IMR-90 (cell line): ENCODE measurements around the gene FBXW12. TPM values are rescaled to one million over a fixed set of nuclear protein-coding genes. Genes with fewer than 3 reads are reported as not detected.
A peak's percentile ranks its signal among the peaks of the same experiment; 100 is the strongest.

Experiments used
- ATAC-seq: fragments of 200-7000 bp; cut with Tn5 transposase; 2 replicates; pipeline ENCODE4 v1.9.1; 2020; ENCODE audit warnings: low read depth, mild to moderate bottlenecking, moderate library complexity
- BruUV-seq: library from RNA; stranded (reverse); fragments of 400-500 nt; replicated peaks from 2 replicates; lab custom pipeline; 2021; lab: Mats Ljungman, UMichigan
- CTCF ChIA-PET: fragments of 300-600 bp; formaldehyde crosslinking; extraction: SDS; loops from one replicate; lab custom pipeline; 2021; ENCODE audit warnings: antibody characterized with exemption; lab: Yijun Ruan, JAX
- POLR2A ChIA-PET: fragments of 300-600 bp; sonication (Branson Sonifier 250); formaldehyde crosslinking; loops from one replicate; lab custom pipeline; 2022; ENCODE audit warnings: antibody characterized with exemption; ENCODE audit not compliant: unreplicated experiment; lab: Charles Lee
- DNase-seq: peaks from one replicate; pipeline ENCODE4 v3.0.0; 2013
- H2AFZ ChIP-seq: replicated peaks from 2 replicates; pipeline ENCODE3; 2013; ENCODE audit warnings: low read length, mild to moderate bottlenecking; ENCODE audit not compliant: poor library complexity
- H2AK5ac ChIP-seq: 2 replicates; pipeline ENCODE4 v1.6.1; 2013; ENCODE audit warnings: low read depth, low read length, inconsistent platforms
- H2AK9ac ChIP-seq: replicated peaks from 2 replicates; pipeline ENCODE3; 2013; ENCODE audit warnings: mild to moderate bottlenecking, low read depth, low read length, moderate library complexity; ENCODE audit not compliant: poor library complexity
- H2BK120ac ChIP-seq: 2 replicates; pipeline ENCODE4 v1.6.1; 2013; ENCODE audit warnings: low read depth, low read length, inconsistent platforms
- H2BK15ac ChIP-seq: 3 replicates; pipeline ENCODE4 v1.6.1; 2013; ENCODE audit warnings: low read depth, low read length, inconsistent platforms
- H2BK20ac ChIP-seq: 2 replicates; pipeline ENCODE4 v1.6.1; 2013; ENCODE audit warnings: low read depth, mild to moderate bottlenecking, inconsistent platforms, low read length, moderate library complexity
- H2BK5ac ChIP-seq: 2 replicates; pipeline ENCODE4 v1.6.1; 2013; ENCODE audit warnings: mild to moderate bottlenecking, low read depth, low read length, inconsistent platforms; ENCODE audit not compliant: poor library complexity, severe bottlenecking
- H3K14ac ChIP-seq: replicated peaks from 2 replicates; pipeline ENCODE4 v1.6.1; 2013; ENCODE audit warnings: low read depth, low read length, inconsistent platforms
- H3K18ac ChIP-seq: 2 replicates; pipeline ENCODE4 v1.6.1; 2013; ENCODE audit warnings: low read depth, low read length, control low read depth
- H3K23ac ChIP-seq: 2 replicates; pipeline ENCODE4 v1.6.1; 2013; ENCODE audit warnings: low read depth, low read length, inconsistent platforms
- H3K27ac ChIP-seq: 2 replicates; pipeline ENCODE4 v1.5.1; 2013; ENCODE audit warnings: mild to moderate bottlenecking, control low read depth, low read length; ENCODE audit not compliant: insufficient read depth
- H3K27me3 ChIP-seq: 2 replicates; pipeline ENCODE4 v1.6.1; 2013; ENCODE audit warnings: low read length; ENCODE audit not compliant: control insufficient read depth, insufficient read depth
- H3K36me3 ChIP-seq: 2 replicates; pipeline ENCODE4 v1.6.1; 2013; ENCODE audit warnings: low read length, mixed read lengths; ENCODE audit not compliant: control insufficient read depth, insufficient read depth
- H3K4ac ChIP-seq: 2 replicates; pipeline ENCODE4 v1.6.1; 2013; ENCODE audit warnings: low read depth, low read length, inconsistent platforms
- H3K4me1 ChIP-seq: 2 replicates; pipeline ENCODE4 v1.6.1; 2013; ENCODE audit warnings: low read length, mixed read lengths; ENCODE audit not compliant: control insufficient read depth, insufficient read depth
- H3K4me2 ChIP-seq: 2 replicates; pipeline ENCODE4 v1.6.1; 2013; ENCODE audit warnings: low read depth, mild to moderate bottlenecking, control low read depth, low read length, moderate library complexity
- H3K4me3 ChIP-seq: 2 replicates; pipeline ENCODE4 v1.5.1; 2013; ENCODE audit warnings: low read depth, mild to moderate bottlenecking, control low read depth, low read length, moderate library complexity; ENCODE audit not compliant: insufficient read depth
- H3K56ac ChIP-seq: 2 replicates; pipeline ENCODE4 v1.6.1; 2013; ENCODE audit warnings: low read length, inconsistent platforms; ENCODE audit not compliant: insufficient read depth; ENCODE audit errors: extremely low read depth
- H3K79me1 ChIP-seq, 2 experiments: 2 replicates each; pipeline ENCODE4 v1.6.1; 2013; ENCODE audit warnings: low read length in 2 of 2, inconsistent platforms in 1 of 2, low read depth in 1 of 2
- H3K9ac ChIP-seq: 2 replicates; pipeline ENCODE4 v1.6.1; 2013; ENCODE audit warnings: low read depth, low read length, control low read depth
- H3K9me1 ChIP-seq: 2 replicates; pipeline ENCODE4 v1.6.1; 2013; ENCODE audit warnings: low read length, inconsistent platforms; ENCODE audit not compliant: insufficient read depth
- H3K9me3 ChIP-seq: 2 replicates; pipeline ENCODE4 v1.6.1; 2013; ENCODE audit warnings: low read length; ENCODE audit not compliant: control insufficient read depth, insufficient read depth
- H4K20me1 ChIP-seq: 2 replicates; pipeline ENCODE4 v1.6.1; 2013; ENCODE audit warnings: low read length, inconsistent platforms; ENCODE audit not compliant: insufficient read depth
- H4K5ac ChIP-seq: 2 replicates; pipeline ENCODE4 v1.6.1; 2013; ENCODE audit warnings: mild to moderate bottlenecking, low read depth, low read length, control low read depth
- H4K8ac ChIP-seq, 2 experiments: 2 replicates each; pipeline ENCODE4 v1.6.1; 2013; ENCODE audit warnings: low read depth in 2 of 2, low read length in 2 of 2, control low read depth in 1 of 2, inconsistent platforms in 1 of 2
- H4K91ac ChIP-seq: 2 replicates; pipeline ENCODE4 v1.6.1; 2013; ENCODE audit warnings: low read depth, low read length, inconsistent platforms; ENCODE audit not compliant: insufficient read depth
- BHLHE40 ChIP-seq: fragments of 150-350 bp; IDR thresholded peaks from 2 replicates; pipeline ENCODE4 v1.6.1; 2016; ENCODE audit warnings: mild to moderate bottlenecking, low read depth, low read length
- CEBPB ChIP-seq: IDR thresholded peaks from 2 replicates; pipeline ENCODE4 v1.6.1; 2012; ENCODE audit warnings: low read depth, low read length, improper control_type of control experiment
- FOS ChIP-seq: fragments of 150-350 bp; IDR thresholded peaks from 2 replicates; pipeline ENCODE4 v1.6.1; 2016; ENCODE audit warnings: low read depth, low read length
- MAFK ChIP-seq: IDR thresholded peaks from 2 replicates; pipeline ENCODE4 v1.6.1; 2012; ENCODE audit warnings: low read depth, low read length, improper control_type of control experiment
- MAZ ChIP-seq: IDR thresholded peaks from 2 replicates; pipeline ENCODE4 v1.6.1; 2012; ENCODE audit warnings: low read depth, mild to moderate bottlenecking, low read length, improper control_type of control experiment, moderate library complexity, borderline replicate concordance
- MXI1 ChIP-seq: IDR thresholded peaks from 2 replicates; pipeline ENCODE4 v1.6.1; 2012; ENCODE audit warnings: low read depth, mild to moderate bottlenecking, low read length, moderate library complexity, borderline replicate concordance
- NFE2L2 ChIP-seq: fragments of 150-350 bp; IDR thresholded peaks from 2 replicates; pipeline ENCODE4 v1.6.1; 2016; ENCODE audit warnings: low read depth, mild to moderate bottlenecking, low read length
- POLR2A ChIP-seq: IDR thresholded peaks from 2 replicates; pipeline ENCODE4 v1.6.1; 2012; ENCODE audit warnings: mild to moderate bottlenecking, low read depth, low read length
- RFX5 ChIP-seq: IDR thresholded peaks from 2 replicates; pipeline ENCODE4 v1.8.0; 2012; ENCODE audit warnings: low read depth, mild to moderate bottlenecking, low read length, moderate library complexity
- WGBS, 2 experiments: methylation state at CpG; one replicate each; pipeline versions ENCODE4 v1.1.5 to v1.1.7; 2013; ENCODE audit warnings: missing lambda C conversion rate in 2 of 2; ENCODE audit not compliant: insufficient read length in 1 of 2; ENCODE audit errors: extremely low coverage in 2 of 2; 5-methylcytosine and 5-hydroxymethylcytosine counted together
- dilution Hi-C: fragments of 300-500 bp; cut with HindIII; formaldehyde crosslinking; loops from one replicate; pipeline ENCODE4 v1.14.3; 2018; ENCODE audit warnings: low sequenced_read_pairs; ENCODE audit not compliant: unreplicated experiment
- in situ Hi-C: fragments of 300-500 bp; cut with MboI; formaldehyde crosslinking; loops from 3 replicates; pipeline ENCODE4 v1.14.3; 2019; ENCODE audit warnings: low sequenced_read_pairs, inconsistent platforms, mixed read lengths
- intact Hi-C: fragments of 100-400 bp; cut with micrococcal nuclease; formaldehyde crosslinking; loops from 2 replicates; pipeline ENCODE4 v1.10.0; 2022
- polyA plus RNA-seq, 3 experiments: library from polyadenylated mRNA; depleted of rRNA; stranded (reverse); fragments of >200 nt; gene quantifications; 2 replicates each; pipeline ENCODE4 v1.2.3, GENCODE V29; 2012; ENCODE audit warnings: low replicate concordance in 1 of 3
- total RNA-seq: library from RNA; depleted of rRNA; stranded (reverse); fragments of >200 nt; gene quantifications from 2 replicates; pipeline ENCODE4 v1.2.3, GENCODE V29; 2012
- TF ChIP-seq, protein P1 (sequence below): fragments of 150-350 bp; IDR thresholded peaks from 2 replicates; pipeline ENCODE4 v1.6.1; 2016; ENCODE audit warnings: low read depth, mild to moderate bottlenecking, low read length, moderate library complexity, borderline replicate concordance
- TF ChIP-seq, protein P2 (sequence below): fragments of 150-350 bp; IDR thresholded peaks from 2 replicates; pipeline ENCODE4 v1.6.1; 2017; ENCODE audit warnings: mild to moderate bottlenecking, antibody characterized with exemption, low read length, low read depth
- TF ChIP-seq, protein P3 (sequence below): conservative IDR thresholded peaks from 2 replicates; pipeline ENCODE4 v1.5.1; 2012; ENCODE audit warnings: mild to moderate bottlenecking, low read depth, low read length, improper control_type of control experiment

FBXW12 gene
- total and polyA plus RNA-seq, 2 of the 4 experiments (the other 2 are of a cell fraction), result not detected

DNA sequence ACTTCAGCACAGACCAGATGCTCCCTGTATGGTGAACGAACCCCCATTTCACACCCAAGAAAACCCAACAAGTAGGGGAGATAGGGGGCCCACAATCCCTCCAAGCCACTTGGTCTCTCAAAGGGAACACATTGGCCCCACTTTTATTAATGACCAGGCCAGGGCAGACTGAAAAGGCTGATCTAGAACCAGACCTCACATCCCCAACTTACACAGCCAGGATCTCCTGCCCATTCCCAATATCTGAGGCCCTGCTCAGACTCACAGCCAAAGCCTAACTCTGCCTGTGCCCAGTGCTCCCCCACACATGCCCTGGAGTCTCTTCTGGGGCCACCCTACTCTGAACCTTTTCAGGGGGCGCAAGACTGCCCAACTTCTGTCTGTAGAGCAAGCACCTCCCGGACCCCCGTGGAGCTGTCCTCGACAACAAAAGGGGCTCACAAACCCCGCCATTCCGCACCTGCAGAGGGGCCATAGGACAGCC, 56.1 kb downstream of the FBXW12 start:
- intact Hi-C loops, result no loop called here
- ATAC-seq (no peak), DNase-seq (no peak)
- Histone ChIP-seq H4K5ac (no peak overlapping the region), H3K23ac (peak overlapping the region; percentile 64), H2BK5ac (no peak overlapping the region), H3K36me3 (peaks cover 15% of the 10 kb centered on the region), H4K91ac (peak overlapping the region; percentile 28; the same call in 1 of the 2 replicates), H3K27me3 (no peaks in the 10 kb centered on the region), H2AK5ac (peak overlapping the region; percentile 64), H3K4me2 (peak overlapping the region; percentile 71), H3K4me1 (peaks cover 29% of the 10 kb centered on the region), H4K8ac (peak overlapping the region in 1 of 2 experiments; percentile 80; a peak in 1 of 4 replicates), H2AFZ (peak overlapping the region; percentile 98), H3K79me1 (peaks cover 24 to 53% of the 10 kb centered on the region in 2 experiments; a peak in 3 of 4 replicates), H3K14ac (peak overlapping the region; percentile 52; the same call in 1 of the 2 replicates), H3K9ac (peak overlapping the region; percentile 43), H4K20me1 (peaks cover 30% of the 10 kb centered on the region), H3K27ac (no peak overlapping the region; the same call in 1 of the 2 replicates), H3K18ac (no peak overlapping the region), H2BK20ac (no peak overlapping the region), H3K4ac (peak overlapping the region; percentile 60), H2BK15ac (no peak overlapping the region), H3K9me3 (no peaks in the 10 kb centered on the region), H3K56ac (no peak overlapping the region), H3K9me1 (peaks cover 16% of the 10 kb centered on the region), H2BK120ac (no peak overlapping the region; the same call in 1 of the 2 replicates), H2AK9ac (peak overlapping the region; percentile 23), H3K4me3 (peak overlapping the region; percentile 50)
- CTCF ChIA-PET, result no interaction called here
- dilution Hi-C loops, result no loop called here
- TF ChIP-seq, protein P1, sequence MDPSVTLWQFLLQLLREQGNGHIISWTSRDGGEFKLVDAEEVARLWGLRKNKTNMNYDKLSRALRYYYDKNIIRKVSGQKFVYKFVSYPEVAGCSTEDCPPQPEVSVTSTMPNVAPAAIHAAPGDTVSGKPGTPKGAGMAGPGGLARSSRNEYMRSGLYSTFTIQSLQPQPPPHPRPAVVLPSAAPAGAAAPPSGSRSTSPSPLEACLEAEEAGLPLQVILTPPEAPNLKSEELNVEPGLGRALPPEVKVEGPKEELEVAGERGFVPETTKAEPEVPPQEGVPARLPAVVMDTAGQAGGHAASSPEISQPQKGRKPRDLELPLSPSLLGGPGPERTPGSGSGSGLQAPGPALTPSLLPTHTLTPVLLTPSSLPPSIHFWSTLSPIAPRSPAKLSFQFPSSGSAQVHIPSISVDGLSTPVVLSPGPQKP, result no peak
- TF ChIP-seq NFE2L2, result no peak
- no peak for TF ChIP-seq MXI1
- TF ChIP-seq CEBPB, result no peak
- no peak for TF ChIP-seq RFX5
- TF ChIP-seq, protein P2, sequence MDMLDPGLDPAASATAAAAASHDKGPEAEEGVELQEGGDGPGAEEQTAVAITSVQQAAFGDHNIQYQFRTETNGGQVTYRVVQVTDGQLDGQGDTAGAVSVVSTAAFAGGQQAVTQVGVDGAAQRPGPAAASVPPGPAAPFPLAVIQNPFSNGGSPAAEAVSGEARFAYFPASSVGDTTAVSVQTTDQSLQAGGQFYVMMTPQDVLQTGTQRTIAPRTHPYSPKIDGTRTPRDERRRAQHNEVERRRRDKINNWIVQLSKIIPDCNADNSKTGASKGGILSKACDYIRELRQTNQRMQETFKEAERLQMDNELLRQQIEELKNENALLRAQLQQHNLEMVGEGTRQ, result no peak
- TF ChIP-seq POLR2A, result no peak
- TF ChIP-seq MAZ, result no peak
- no peak for TF ChIP-seq BHLHE40
- no peak for TF ChIP-seq MAFK
- no peak for TF ChIP-seq FOS
- TF ChIP-seq, protein P3, sequence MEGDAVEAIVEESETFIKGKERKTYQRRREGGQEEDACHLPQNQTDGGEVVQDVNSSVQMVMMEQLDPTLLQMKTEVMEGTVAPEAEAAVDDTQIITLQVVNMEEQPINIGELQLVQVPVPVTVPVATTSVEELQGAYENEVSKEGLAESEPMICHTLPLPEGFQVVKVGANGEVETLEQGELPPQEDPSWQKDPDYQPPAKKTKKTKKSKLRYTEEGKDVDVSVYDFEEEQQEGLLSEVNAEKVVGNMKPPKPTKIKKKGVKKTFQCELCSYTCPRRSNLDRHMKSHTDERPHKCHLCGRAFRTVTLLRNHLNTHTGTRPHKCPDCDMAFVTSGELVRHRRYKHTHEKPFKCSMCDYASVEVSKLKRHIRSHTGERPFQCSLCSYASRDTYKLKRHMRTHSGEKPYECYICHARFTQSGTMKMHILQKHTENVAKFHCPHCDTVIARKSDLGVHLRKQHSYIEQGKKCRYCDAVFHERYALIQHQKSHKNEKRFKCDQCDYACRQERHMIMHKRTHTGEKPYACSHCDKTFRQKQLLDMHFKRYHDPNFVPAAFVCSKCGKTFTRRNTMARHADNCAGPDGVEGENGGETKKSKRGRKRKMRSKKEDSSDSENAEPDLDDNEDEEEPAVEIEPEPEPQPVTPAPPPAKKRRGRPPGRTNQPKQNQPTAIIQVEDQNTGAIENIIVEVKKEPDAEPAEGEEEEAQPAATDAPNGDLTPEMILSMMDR, result no peak
- POLR2A ChIA-PET, result no interaction called here
- in situ Hi-C loops, result no loop called here
- 3% methylated on average over 4 of the region's 7 CpGs; no CpG with 5 or more reads in 1 of the 2 experiments for WGBS, 2 experiments
- BruUV-seq, result no TSS peak
